GM23338 (cell line): ENCODE results near the gene ZNF746. TPM values are rescaled to one million over a fixed set of nuclear protein-coding genes. Genes with fewer than 3 reads are reported as not detected.

ENCODE experiments used
- ATAC-seq: fragments of 200-7000 bp; cut with Tn5 transposase; 3 replicates; pipeline ENCODE4 v1.9.1; 2020
- DNase-seq: peaks from one replicate; pipeline ENCODE4 v3.0.0-alpha.2; 2015; ENCODE audit warnings: low spot score
- H2AFZ ChIP-seq: fragments of 200-600 bp; sonication (generic); 2 replicates; pipeline ENCODE4 v1.8.0; 2016; ENCODE audit warnings: antibody characterized with exemption, mild to moderate bottlenecking, moderate library complexity
- H3F3A ChIP-seq: fragments of 200-600 bp; sonication (generic); replicated peaks from 2 replicates; pipeline ENCODE4 v1.8.0; 2017; ENCODE audit warnings: antibody characterized with exemption, mixed run types, low read depth
- H3K27ac ChIP-seq: fragments of 200-600 bp; sonication (generic); 2 replicates; pipeline ENCODE4 v1.6.1; 2016; ENCODE audit warnings: low read depth
- H3K27me3 ChIP-seq: fragments of 200-600 bp; sonication (generic); 2 replicates; pipeline ENCODE4 v1.8.0; 2016; ENCODE audit warnings: mild to moderate bottlenecking, mixed run types, moderate library complexity; ENCODE audit not compliant: insufficient read depth
- H3K36me3 ChIP-seq: fragments of 200-600 bp; sonication (generic); 2 replicates; pipeline ENCODE4 v1.8.0; 2016; ENCODE audit warnings: mild to moderate bottlenecking; ENCODE audit not compliant: insufficient read depth
- H3K4me1 ChIP-seq: fragments of 200-600 bp; sonication (generic); 2 replicates; pipeline ENCODE4 v1.8.0; 2016; ENCODE audit warnings: mild to moderate bottlenecking, moderate library complexity; ENCODE audit not compliant: insufficient read depth
- H3K4me2 ChIP-seq: fragments of 200-600 bp; sonication (generic); 2 replicates; pipeline ENCODE4 v1.7.1; 2017; ENCODE audit warnings: mixed run types
- H3K4me3 ChIP-seq: fragments of 200-600 bp; sonication (generic); 2 replicates; pipeline ENCODE4 v1.6.1; 2016; ENCODE audit warnings: mixed run types
- H3K79me2 ChIP-seq: fragments of 200-600 bp; sonication (generic); replicated peaks from 2 replicates; pipeline ENCODE4 v1.8.0; 2017; ENCODE audit warnings: mild to moderate bottlenecking; ENCODE audit not compliant: insufficient read depth
- H3K9me2 ChIP-seq: fragments of 200-600 bp; sonication (generic); 2 replicates; pipeline ENCODE4 v1.8.0; 2017; ENCODE audit not compliant: insufficient read depth
- H4K20me1 ChIP-seq: fragments of 200-600 bp; sonication (generic); replicated peaks from 2 replicates; pipeline ENCODE4 v1.8.0; 2017; ENCODE audit warnings: mild to moderate bottlenecking; ENCODE audit not compliant: insufficient read depth
- H3K27ac Mint-ChIP-seq: 2 replicates; pipeline ENCODE4 v1.8.0; 2020; ENCODE audit warnings: inconsistent platforms, mild to moderate bottlenecking, moderate library complexity, mixed read lengths
- H3K27me3 Mint-ChIP-seq: 3 replicates; pipeline ENCODE4 v1.8.0; 2022; ENCODE audit warnings: low read depth, mild to moderate bottlenecking, moderate library complexity, mixed read lengths, inconsistent platforms; ENCODE audit not compliant: insufficient read depth, poor library complexity
- H3K36me3 Mint-ChIP-seq: 3 replicates; pipeline ENCODE4 v1.8.0; 2021; ENCODE audit warnings: low read depth, mild to moderate bottlenecking, inconsistent platforms, moderate library complexity, mixed read lengths
- H3K4me1 Mint-ChIP-seq: 3 replicates; pipeline ENCODE4 v1.8.0; 2020; ENCODE audit warnings: mild to moderate bottlenecking, inconsistent platforms, mixed read lengths
- H3K4me3 Mint-ChIP-seq: 3 replicates; pipeline ENCODE4 v1.8.0; 2021; ENCODE audit warnings: moderate library complexity, mild to moderate bottlenecking, inconsistent platforms, mixed read lengths
- H3K9me3 Mint-ChIP-seq: 3 replicates; pipeline ENCODE4 v1.8.0; 2020; ENCODE audit warnings: moderate library complexity, mild to moderate bottlenecking, inconsistent platforms, mixed read lengths
- CREB1 ChIP-seq: fragments of 250-450 bp; sonication (Bioruptor Pico); IDR thresholded peaks from 2 replicates; pipeline ENCODE4 v1.5.0; 2020; ENCODE audit warnings: low read depth, mild to moderate bottlenecking, moderate library complexity
- ETS1 ChIP-seq: IDR thresholded peaks from 2 replicates; pipeline ENCODE4 v1.6.1; 2016; ENCODE audit warnings: antibody characterized with exemption
- EZH2 ChIP-seq: fragments of 200-600 bp; sonication (generic); IDR thresholded peaks from one replicate; pipeline ENCODE4 v1.8.0; 2017; ENCODE audit warnings: antibody characterized with exemption, mild to moderate bottlenecking, low read depth; ENCODE audit not compliant: unreplicated experiment
- EZH2phosphoT487 ChIP-seq: fragments of 200-600 bp; sonication (generic); IDR thresholded peaks from one replicate; pipeline ENCODE4 v1.8.1; 2018; ENCODE audit warnings: antibody characterized with exemption; ENCODE audit not compliant: unreplicated experiment
- JUNB ChIP-seq: IDR thresholded peaks from one replicate; pipeline ENCODE4 v1.6.1; 2016; ENCODE audit warnings: antibody characterized with exemption; ENCODE audit not compliant: unreplicated experiment
- NANOG ChIP-seq: IDR thresholded peaks from 2 replicates; pipeline ENCODE4 v1.6.1; 2016; ENCODE audit warnings: antibody characterized with exemption, borderline replicate concordance
- POLR2AphosphoS5 ChIP-seq: IDR thresholded peaks from 2 replicates; pipeline ENCODE4 v1.6.1; 2016; ENCODE audit warnings: antibody characterized with exemption, low read depth
- REST ChIP-seq: IDR thresholded peaks from one replicate; pipeline ENCODE4 v1.6.1; 2018; ENCODE audit warnings: antibody characterized with exemption; ENCODE audit not compliant: unreplicated experiment
- STAT1 ChIP-seq: IDR thresholded peaks from one replicate; pipeline ENCODE4 v1.6.1; 2016; ENCODE audit warnings: antibody characterized with exemption; ENCODE audit not compliant: unreplicated experiment
- ZNF114 ChIP-seq: fragments of 250-450 bp; sonication (Bioruptor Pico); IDR thresholded peaks from 2 replicates; pipeline ENCODE4 v1.5.0; 2020; ENCODE audit warnings: mild to moderate bottlenecking, moderate library complexity
- ZNF331 ChIP-seq: fragments of 250-450 bp; sonication (Bioruptor Pico); IDR thresholded peaks from 2 replicates; pipeline ENCODE4 v1.5.0; 2020; ENCODE audit warnings: low read depth, mild to moderate bottlenecking, moderate library complexity
- ZNF462 ChIP-seq: fragments of 250-450 bp; sonication (Bioruptor Pico); IDR thresholded peaks from 2 replicates; pipeline ENCODE4 v1.5.0; 2020; ENCODE audit warnings: mild to moderate bottlenecking, moderate library complexity
- polyA plus RNA-seq: library from polyadenylated mRNA; unstranded; fragments of >200 nt; fragmentation: Nextera tagmentation; extraction: Ambion mirVana; gene quantifications from 2 replicates; pipeline ENCODE4 v1.2.1, GENCODE V29; 2016
- total RNA-seq: library from RNA; depleted of rRNA; stranded (reverse); fragments of >200 nt; shearing (Covaris generic); gene quantifications from 2 replicates; pipeline ENCODE4 v1.2.3, GENCODE V29; 2014
- TF ChIP-seq, protein P1 (sequence below), 2 experiments: fragments of 200-600 bp in 1 of 2; sonication (generic) in 1 of 2; conservative IDR thresholded peaks; 2 replicates each; pipeline versions ENCODE4 v1.5.1 to v1.6.1; 2016 to 2017; ENCODE audit warnings: antibody characterized with exemption in 2 of 2, low read depth in 2 of 2, mild to moderate bottlenecking in 2 of 2, moderate library complexity in 1 of 2

Gene ZNF746
- total and polyA plus RNA-seq, 2 experiments from 2014 or later, result 10.0 to 18.6 TPM

DNA sequence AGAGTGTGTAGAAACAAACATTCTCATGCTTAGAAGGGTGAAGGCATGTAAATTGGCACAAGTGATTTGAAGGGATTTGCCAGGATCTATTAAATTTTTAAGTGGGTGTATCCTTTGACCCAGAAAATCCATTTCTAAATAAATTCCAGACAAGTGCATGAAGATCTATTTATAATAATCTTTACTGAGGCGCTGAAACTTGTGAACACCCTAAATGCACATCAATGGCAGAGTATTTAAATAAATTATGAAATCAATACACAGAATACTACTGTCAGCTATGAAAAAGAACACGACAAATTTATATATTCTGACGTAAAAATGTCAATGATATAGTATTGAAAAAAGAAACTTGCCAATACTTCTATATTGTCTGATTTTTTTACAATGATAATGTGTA lies 54.7 kb downstream of the ZNF746 start:
- Histone ChIP-seq H3K27ac (no peak overlapping the region), H3K27me3 (no peaks in the 10 kb centered on the region), H3K36me3 (no peaks in the 10 kb centered on the region), H3K4me1 (no peaks in the 10 kb centered on the region), H4K20me1 (peaks cover 9% of the 10 kb centered on the region; the same call in 1 of the 2 replicates), H3K4me2 (no peak overlapping the region), H3F3A (no peaks in the 10 kb centered on the region), H3K79me2 (no peaks in the 10 kb centered on the region), H3K9me2 (no peaks in the 10 kb centered on the region), H2AFZ (no peak overlapping the region), H3K4me3 (no peak overlapping the region)
- no peak overlapping the region for H3K4me3 Mint-ChIP-seq
- ATAC-seq, result no peak
- H3K9me3 Mint-ChIP-seq, result no peaks in the 10 kb centered on the region
- H3K27me3 Mint-ChIP-seq, result no peaks in the 10 kb centered on the region
- no peaks in the 10 kb centered on the region for H3K4me1 Mint-ChIP-seq
- H3K27ac Mint-ChIP-seq, result no peak overlapping the region
- DNase-seq, result no peak
- TF ChIP-seq REST (no peak), CREB1 (CRISPR knock-in tag) (no peak), NANOG (no peak), ZNF331 (CRISPR knock-in tag) (no peak), ZNF462 (CRISPR knock-in tag) (no peak), ZNF114 (CRISPR knock-in tag) (no peak), ETS1 (no peak), EZH2phosphoT487 (no peak), STAT1 (no peak), EZH2 (no peak), POLR2AphosphoS5 (no peak), JUNB (no peak)
- TF ChIP-seq, protein P1, sequence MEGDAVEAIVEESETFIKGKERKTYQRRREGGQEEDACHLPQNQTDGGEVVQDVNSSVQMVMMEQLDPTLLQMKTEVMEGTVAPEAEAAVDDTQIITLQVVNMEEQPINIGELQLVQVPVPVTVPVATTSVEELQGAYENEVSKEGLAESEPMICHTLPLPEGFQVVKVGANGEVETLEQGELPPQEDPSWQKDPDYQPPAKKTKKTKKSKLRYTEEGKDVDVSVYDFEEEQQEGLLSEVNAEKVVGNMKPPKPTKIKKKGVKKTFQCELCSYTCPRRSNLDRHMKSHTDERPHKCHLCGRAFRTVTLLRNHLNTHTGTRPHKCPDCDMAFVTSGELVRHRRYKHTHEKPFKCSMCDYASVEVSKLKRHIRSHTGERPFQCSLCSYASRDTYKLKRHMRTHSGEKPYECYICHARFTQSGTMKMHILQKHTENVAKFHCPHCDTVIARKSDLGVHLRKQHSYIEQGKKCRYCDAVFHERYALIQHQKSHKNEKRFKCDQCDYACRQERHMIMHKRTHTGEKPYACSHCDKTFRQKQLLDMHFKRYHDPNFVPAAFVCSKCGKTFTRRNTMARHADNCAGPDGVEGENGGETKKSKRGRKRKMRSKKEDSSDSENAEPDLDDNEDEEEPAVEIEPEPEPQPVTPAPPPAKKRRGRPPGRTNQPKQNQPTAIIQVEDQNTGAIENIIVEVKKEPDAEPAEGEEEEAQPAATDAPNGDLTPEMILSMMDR (conservative IDR thresholded peaks at IDR 0.05; ENCODE audit: low read depth in 2 of 2), result no peak
- peaks cover 12% of the 10 kb centered on the region; the same call in 2 of the 3 replicates for H3K36me3 Mint-ChIP-seq
